Progenitor cell of endocrine pancreas (in vitro differentiated cells): ENCODE measurements around the gene KIF5B. TPM values are rescaled to one million over a fixed set of nuclear protein-coding genes. Genes with fewer than 3 reads are reported as not detected.

Experiments used
- DNase-seq: peaks from one replicate; pipeline ENCODE4 v3.0.0; 2021; ENCODE audit warnings: low spot score; ENCODE audit not compliant: unreplicated experiment
- H3K27ac Mint-ChIP-seq: 2 replicates; pipeline ENCODE4 v1.8.0; 2021; ENCODE audit warnings: mild to moderate bottlenecking, moderate library complexity, mixed read lengths
- H3K27me3 Mint-ChIP-seq: 2 replicates; pipeline ENCODE4 v1.8.0; 2021; ENCODE audit warnings: mixed read lengths
- H3K36me3 Mint-ChIP-seq: 2 replicates; pipeline ENCODE4 v1.8.0; 2022; ENCODE audit warnings: mixed read lengths; ENCODE audit not compliant: insufficient read depth
- H3K4me1 Mint-ChIP-seq: 2 replicates; pipeline ENCODE4 v1.8.0; 2021; ENCODE audit warnings: low read depth, mixed read lengths
- H3K4me3 Mint-ChIP-seq: 2 replicates; pipeline ENCODE4 v1.8.0; 2021; ENCODE audit warnings: low read depth, mild to moderate bottlenecking, moderate library complexity, mixed read lengths
- H3K9me3 Mint-ChIP-seq: 2 replicates; pipeline ENCODE4 v1.8.0; 2021; ENCODE audit warnings: low read depth, mixed read lengths
- CTCF ChIP-seq: fragments of 200-600 bp; sonication (generic); IDR thresholded peaks from one replicate; pipeline ENCODE4 v1.5.0; 2021; ENCODE audit warnings: antibody characterized with exemption, mild to moderate bottlenecking; ENCODE audit not compliant: unreplicated experiment
- total RNA-seq: library from RNA; stranded (reverse); gene quantifications from 2 replicates; pipeline ENCODE4 v1.2.1, GENCODE V29; 2021

The KIF5B gene
- total RNA-seq, 1 donor from 2014 or later, result 111 TPM

- H3K4me1 Mint-ChIP-seq, result no peaks in the 10 kb centered on the region
- DNase-seq, result no peak
- H3K36me3 Mint-ChIP-seq, result peaks cover 54% of the 10 kb centered on the region
- H3K27ac Mint-ChIP-seq, result peak overlapping the region; percentile 71
- no peaks in the 10 kb centered on the region for H3K9me3 Mint-ChIP-seq
- TF ChIP-seq CTCF, result no peak
- no peaks in the 10 kb centered on the region for H3K27me3 Mint-ChIP-seq
- no peak overlapping the region for H3K4me3 Mint-ChIP-seq
These were observed 24.8 kb downstream of the KIF5B start for GRCh38 chr10:32031424-32031823.

- Mint-ChIP-seq H3K4me1 (no peaks in the 10 kb centered on the region), H3K9me3 (no peaks in the 10 kb centered on the region), H3K27ac (no peak overlapping the region), H3K27me3 (no peaks in the 10 kb centered on the region), H3K4me3 (no peak overlapping the region), H3K36me3 (peaks cover 49% of the 10 kb centered on the region)
- no peak for TF ChIP-seq CTCF
- DNase-seq, result no peak
These were observed 27.5 kb downstream of the KIF5B start for GRCh38 chr10:32028710-32029109.

GRCh38 chr10:32023264-32023663, 33.0 kb downstream of the KIF5B start:
- Mint-ChIP-seq H3K4me1 (peaks cover 4% of the 10 kb centered on the region), H3K9me3 (no peaks in the 10 kb centered on the region), H3K36me3 (peaks cover 44% of the 10 kb centered on the region), H3K27me3 (no peaks in the 10 kb centered on the region), H3K4me3 (no peak overlapping the region), H3K27ac (peak overlapping the region; percentile 76)
- no peak for TF ChIP-seq CTCF
- DNase-seq, result no peak

GRCh38 chr10:32017044-32017443, 39.2 kb downstream of the KIF5B start:
- TF ChIP-seq CTCF, result peak; percentile 11
- Mint-ChIP-seq H3K4me1 (no peaks in the 10 kb centered on the region), H3K27me3 (no peaks in the 10 kb centered on the region), H3K9me3 (no peaks in the 10 kb centered on the region), H3K27ac (no peak overlapping the region), H3K4me3 (no peak overlapping the region), H3K36me3 (peaks cover 38% of the 10 kb centered on the region)
- DNase-seq, result no peak

DNA sequence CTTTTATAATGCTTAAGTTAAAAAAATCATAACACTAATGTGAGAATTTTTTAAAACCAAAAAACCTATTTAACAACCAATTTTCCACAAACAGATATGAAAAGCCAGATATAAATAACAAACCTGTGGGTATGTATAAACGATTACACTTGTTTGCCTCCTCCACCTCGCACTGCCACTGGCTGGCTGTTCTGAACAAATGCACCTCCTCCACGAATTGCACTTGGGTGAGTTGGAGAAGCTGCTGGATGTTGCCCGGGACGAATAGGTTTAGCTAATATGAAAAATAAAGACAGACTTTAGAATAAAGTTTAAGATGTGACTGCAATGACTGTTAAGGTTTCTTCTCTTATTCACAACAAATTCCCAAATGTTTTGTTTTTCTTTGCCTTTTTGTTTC, 40.8 kb downstream of the KIF5B start:
- H3K27me3 Mint-ChIP-seq, result no peaks in the 10 kb centered on the region
- no peak for DNase-seq
- H3K4me1 Mint-ChIP-seq, result no peaks in the 10 kb centered on the region
- no peaks in the 10 kb centered on the region for H3K9me3 Mint-ChIP-seq
- TF ChIP-seq CTCF, result no peak
- peak overlapping the region; percentile 76 for H3K27ac Mint-ChIP-seq
- peaks cover 34% of the 10 kb centered on the region for H3K36me3 Mint-ChIP-seq
- H3K4me3 Mint-ChIP-seq, result no peak overlapping the region
